Measurements from ENCODE around the gene SMC4.
"Not testable (repeated sequence)": the region's sequence is repeated elsewhere in the genome, so short reads cannot be mapped to it uniquely, and the experiment has no call there.

The SMC4 gene

GRCh38 chr3:160448845-160449635 is 49.6 kb downstream of the SMC4 start:
- DNase-seq = no peak

- DNase-seq = no peak
Observed at GRCh38 chr3:160449636-160450598, 50.5 kb downstream of the SMC4 start, which contains the start of gene TRIM59. TRIM59 (minus strand) TSS chr3:160449786; CDS start chr3:160439183, 10,603 bp downstream.

- DNase-seq = no peak
Observed at GRCh38 chr3:160450846-160451245, 51.4 kb downstream of the SMC4 start.

GRCh38 chr3:160451602-160452001 is 52.2 kb downstream of the SMC4 start:
- DNase-seq = no peak

- not testable (repeated sequence) for DNase-seq
Observed at GRCh38 chr3:160452251-160452650, 52.8 kb downstream of the SMC4 start.

- DNase-seq = no peak
Observed at GRCh38 chr3:160454995-160455394, 55.5 kb downstream of the SMC4 start.

- no peak for DNase-seq
Observed at GRCh38 chr3:160455846-160456245, 56.4 kb downstream of the SMC4 start.

GRCh38 chr3:160458151-160458550 is 58.7 kb downstream of the SMC4 start:
- no peak for DNase-seq

GRCh38 chr3:160459450-160459970 is 60.1 kb downstream of the SMC4 start:
- no peak for DNase-seq

- DNase-seq = no peak
Observed at GRCh38 chr3:160460033-160460432, 60.6 kb downstream of the SMC4 start.

- no peak for DNase-seq
Observed at GRCh38 chr3:160464321-160464720, 64.9 kb downstream of the SMC4 start.

GRCh38 chr3:160464971-160465370 is 65.5 kb downstream of the SMC4 start:
- no peak for DNase-seq

GRCh38 chr3:160470181-160470580 is 70.7 kb downstream of the SMC4 start:
- DNase-seq = no peak

- no peak for DNase-seq
Observed at GRCh38 chr3:160471892-160472291, 72.4 kb downstream of the SMC4 start.

GRCh38 chr3:160472344-160472743 is 72.9 kb downstream of the SMC4 start:
- DNase-seq = no peak

GRCh38 chr3:160473221-160473620 is 73.8 kb downstream of the SMC4 start:
- DNase-seq = no peak

- no peak for DNase-seq
Observed at GRCh38 chr3:160473978-160474377, 74.5 kb downstream of the SMC4 start.

GRCh38 chr3:160474416-160474838 is 75.0 kb downstream of the SMC4 start:
- no peak for DNase-seq

GRCh38 chr3:160475153-160475552 is 75.7 kb downstream of the SMC4 start:
- no peak for DNase-seq

GRCh38 chr3:160475884-160476283 is 76.4 kb downstream of the SMC4 start:
- no peak for DNase-seq

- DNase-seq = no peak
Observed at GRCh38 chr3:160477750-160478149, 78.3 kb downstream of the SMC4 start.

- DNase-seq = no peak
Observed at GRCh38 chr3:160478338-160478737, 78.9 kb downstream of the SMC4 start.

GRCh38 chr3:160479376-160479775 is 79.9 kb downstream of the SMC4 start:
- DNase-seq = no peak
